ENCODE results near the gene ELMO3.

Gene ELMO3

DNA sequence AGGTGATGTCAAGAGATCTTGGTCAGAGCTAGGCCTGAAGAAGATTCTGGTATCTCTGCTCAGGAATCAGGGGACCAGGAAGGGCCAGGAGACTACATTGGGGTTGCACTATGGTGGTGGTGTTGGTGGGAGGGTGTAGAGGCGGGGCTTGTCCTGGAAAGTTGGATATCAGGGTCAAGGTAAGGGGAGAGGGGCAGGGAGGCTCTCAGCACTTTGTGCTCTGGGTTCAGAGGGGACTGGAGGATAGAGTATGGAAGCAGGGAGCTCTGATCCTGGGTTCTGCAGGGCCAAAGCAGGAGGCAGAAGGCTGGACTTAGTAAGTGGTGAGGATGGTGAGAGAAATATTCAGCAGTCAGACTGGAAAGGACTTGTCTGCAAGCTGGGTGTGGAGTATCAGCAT is 25.6 kb upstream of the ELMO3 start:
- H3K4me3 ChIP-seq (ENCODE audit: low read depth, low read length): no peak overlapping the region; the same call in 1 of the 2 replicates
- no peak for TF ChIP-seq CTCF (IDR thresholded peaks at IDR 0.05; ENCODE audit: low read depth, low read length)

DNA sequence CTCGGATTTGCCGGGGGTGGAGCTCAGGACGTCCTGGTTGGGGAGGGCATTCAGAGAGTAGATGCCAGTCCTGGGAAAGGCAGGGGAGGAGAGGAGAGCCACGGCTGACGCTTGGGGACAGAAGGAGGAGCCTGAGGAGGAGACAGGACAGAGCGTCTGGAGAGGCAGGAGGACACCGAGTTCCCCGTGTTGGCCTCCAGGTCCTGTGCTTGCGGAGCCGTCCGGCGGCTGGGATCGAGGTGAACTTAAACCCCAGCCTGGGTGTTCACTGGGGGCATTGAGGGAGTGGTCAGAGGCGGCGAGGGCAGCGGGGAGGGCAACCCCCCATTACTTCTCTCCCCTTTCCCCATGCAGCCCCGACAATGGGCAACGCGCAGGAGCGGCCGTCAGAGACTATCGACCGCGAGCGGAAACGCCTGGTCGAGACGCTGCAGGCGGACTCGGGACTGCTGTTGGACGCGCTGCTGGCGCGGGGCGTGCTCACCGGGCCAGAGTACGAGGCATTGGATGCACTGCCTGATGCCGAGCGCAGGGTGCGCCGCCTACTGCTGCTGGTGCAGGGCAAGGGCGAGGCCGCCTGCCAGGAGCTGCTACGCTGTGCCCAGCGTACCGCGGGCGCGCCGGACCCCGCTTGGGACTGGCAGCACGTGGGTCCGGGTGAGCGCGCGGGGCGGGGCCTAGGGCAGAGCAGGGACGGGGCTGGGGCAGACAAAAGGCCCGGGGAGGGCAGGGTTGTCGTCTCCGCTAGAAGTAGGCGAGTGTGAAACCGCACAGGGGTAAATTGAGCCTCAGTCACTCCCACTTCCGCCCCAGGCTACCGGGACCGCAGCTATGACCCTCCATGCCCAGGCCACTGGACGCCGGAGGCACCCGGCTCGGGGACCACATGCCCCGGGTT is 24.9 kb upstream of the ELMO3 start:
- H3K4me3 ChIP-seq (ENCODE audit: low read depth, low read length): peak overlapping the region; percentile 57
- TF ChIP-seq CTCF (IDR thresholded peaks at IDR 0.05; ENCODE audit: low read depth, low read length): peak; percentile 21; the same call in 1 of the 2 replicates

- peak overlapping the region; percentile 57 for H3K4me3 ChIP-seq (ENCODE audit: low read depth, low read length)
- TF ChIP-seq CTCF (IDR thresholded peaks at IDR 0.05; ENCODE audit: low read depth, low read length): no peak
Measured at GRCh38 chr16:67174706-67175231, 24.2 kb upstream of the ELMO3 start.

DNA sequence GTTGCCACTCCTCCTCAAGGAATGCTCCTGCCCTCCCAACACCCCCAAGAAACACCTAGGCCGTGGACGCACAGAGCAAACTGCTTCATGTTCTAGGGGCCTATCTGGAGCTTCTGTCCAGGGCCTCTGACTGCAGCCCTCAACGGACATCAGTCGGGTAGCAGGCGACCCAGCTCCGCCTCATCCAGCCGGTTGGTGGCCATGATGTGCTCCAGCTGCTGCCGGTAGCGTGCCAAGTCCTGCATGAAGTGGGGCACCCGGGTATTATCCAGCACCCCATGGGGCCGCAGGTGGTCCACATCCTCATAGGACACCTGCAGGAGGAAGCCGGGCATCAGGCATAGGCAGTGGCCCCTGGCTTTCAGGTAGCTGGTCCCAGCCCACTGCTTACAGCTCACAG is 22.3 kb upstream of the ELMO3 start:
- TF ChIP-seq CTCF (IDR thresholded peaks at IDR 0.05; ENCODE audit: low read depth, low read length): no peak
- H3K4me3 ChIP-seq (ENCODE audit: low read depth, low read length): no peak overlapping the region

DNA sequence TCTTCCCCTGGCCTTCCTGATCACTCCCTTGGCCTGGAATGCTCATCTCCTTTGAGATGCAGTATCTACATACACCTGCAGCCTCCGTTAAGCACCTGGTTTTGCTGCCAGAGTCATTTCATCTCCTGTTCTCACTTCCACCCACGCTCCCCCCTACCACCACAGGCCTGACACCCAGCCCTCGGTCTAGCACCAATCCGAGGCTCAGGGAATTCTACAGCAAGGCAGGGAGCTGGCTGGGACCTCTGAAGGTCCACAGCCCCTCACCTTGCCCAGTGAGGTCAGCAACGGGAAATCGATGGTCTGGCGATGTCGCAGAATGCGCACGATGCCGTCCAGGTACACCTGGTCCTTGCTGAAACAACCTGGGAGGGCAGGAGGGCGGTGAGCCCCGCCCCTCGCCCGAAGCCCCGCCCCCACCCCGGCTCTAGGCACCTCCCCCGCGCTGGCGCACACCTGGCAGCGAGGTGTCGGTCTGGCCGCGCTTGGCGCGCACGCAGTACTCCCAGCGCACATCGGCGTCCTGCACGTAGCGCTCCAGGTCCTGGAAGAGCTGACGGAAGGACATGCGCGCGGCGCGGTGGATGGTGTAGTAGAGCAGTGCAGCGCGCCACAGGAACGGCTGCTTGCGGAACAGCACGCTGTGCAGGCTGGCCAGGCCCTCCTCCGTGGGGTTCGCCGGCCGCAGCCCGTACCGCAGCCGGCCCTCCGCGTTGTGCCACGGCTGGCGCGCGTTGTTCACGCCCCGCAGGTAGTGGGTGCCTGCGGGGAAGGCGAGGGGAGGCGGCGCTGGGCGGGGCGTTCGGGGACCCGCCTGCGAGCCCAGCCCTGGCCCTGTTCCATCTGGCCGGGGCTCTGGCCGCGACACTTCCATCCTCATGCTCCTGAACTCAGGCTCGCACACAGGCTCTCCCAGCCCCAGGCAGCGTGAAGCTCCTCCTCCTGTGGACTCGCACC is 20.9 kb upstream of the ELMO3 start:
- H3K4me3 ChIP-seq (ENCODE audit: low read depth, low read length): no peak overlapping the region
- no peak for TF ChIP-seq CTCF (IDR thresholded peaks at IDR 0.05; ENCODE audit: low read depth, low read length)

GRCh38 chr16:67179421-67180080 is 19.4 kb upstream of the ELMO3 start:
- TF ChIP-seq CTCF (IDR thresholded peaks at IDR 0.05; ENCODE audit: low read depth, low read length): no peak
- no peak overlapping the region for H3K4me3 ChIP-seq (ENCODE audit: low read depth, low read length)

All from WI38 (cell line).